IMR-90 (cell line): ENCODE data around the gene BNIP5. TPM values are rescaled to one million over a fixed set of nuclear protein-coding genes. Genes with fewer than 3 reads are reported as not detected.

Experiments used
- ATAC-seq: fragments of 200-7000 bp; cut with Tn5 transposase; 2 replicates; pipeline ENCODE4 v1.9.1; 2020; ENCODE audit warnings: low read depth, mild to moderate bottlenecking, moderate library complexity
- BruUV-seq: library from RNA; stranded (reverse); fragments of 400-500 nt; replicated peaks from 2 replicates; lab custom pipeline; 2021; lab: Mats Ljungman, UMichigan
- CTCF ChIA-PET: fragments of 300-600 bp; formaldehyde crosslinking; extraction: SDS; loops from one replicate; lab custom pipeline; 2021; ENCODE audit warnings: antibody characterized with exemption; lab: Yijun Ruan, JAX
- POLR2A ChIA-PET: fragments of 300-600 bp; sonication (Branson Sonifier 250); formaldehyde crosslinking; loops from one replicate; lab custom pipeline; 2022; ENCODE audit warnings: antibody characterized with exemption; ENCODE audit not compliant: unreplicated experiment; lab: Charles Lee
- DNase-seq: peaks from one replicate; pipeline ENCODE4 v3.0.0; 2013
- H2AFZ ChIP-seq: replicated peaks from 2 replicates; pipeline ENCODE3; 2013; ENCODE audit warnings: low read length, mild to moderate bottlenecking; ENCODE audit not compliant: poor library complexity
- H2AK5ac ChIP-seq: 2 replicates; pipeline ENCODE4 v1.6.1; 2013; ENCODE audit warnings: low read depth, low read length, inconsistent platforms
- H2AK9ac ChIP-seq: replicated peaks from 2 replicates; pipeline ENCODE3; 2013; ENCODE audit warnings: mild to moderate bottlenecking, low read depth, low read length, moderate library complexity; ENCODE audit not compliant: poor library complexity
- H2BK120ac ChIP-seq: 2 replicates; pipeline ENCODE4 v1.6.1; 2013; ENCODE audit warnings: low read depth, low read length, inconsistent platforms
- H2BK15ac ChIP-seq: 3 replicates; pipeline ENCODE4 v1.6.1; 2013; ENCODE audit warnings: low read depth, low read length, inconsistent platforms
- H2BK20ac ChIP-seq: 2 replicates; pipeline ENCODE4 v1.6.1; 2013; ENCODE audit warnings: low read depth, mild to moderate bottlenecking, inconsistent platforms, low read length, moderate library complexity
- H2BK5ac ChIP-seq: 2 replicates; pipeline ENCODE4 v1.6.1; 2013; ENCODE audit warnings: mild to moderate bottlenecking, low read depth, low read length, inconsistent platforms; ENCODE audit not compliant: poor library complexity, severe bottlenecking
- H3K14ac ChIP-seq: replicated peaks from 2 replicates; pipeline ENCODE4 v1.6.1; 2013; ENCODE audit warnings: low read depth, low read length, inconsistent platforms
- H3K18ac ChIP-seq: 2 replicates; pipeline ENCODE4 v1.6.1; 2013; ENCODE audit warnings: low read depth, low read length, control low read depth
- H3K23ac ChIP-seq: 2 replicates; pipeline ENCODE4 v1.6.1; 2013; ENCODE audit warnings: low read depth, low read length, inconsistent platforms
- H3K27ac ChIP-seq: 2 replicates; pipeline ENCODE4 v1.5.1; 2013; ENCODE audit warnings: mild to moderate bottlenecking, control low read depth, low read length; ENCODE audit not compliant: insufficient read depth
- H3K27me3 ChIP-seq: 2 replicates; pipeline ENCODE4 v1.6.1; 2013; ENCODE audit warnings: low read length; ENCODE audit not compliant: control insufficient read depth, insufficient read depth
- H3K36me3 ChIP-seq: 2 replicates; pipeline ENCODE4 v1.6.1; 2013; ENCODE audit warnings: low read length, mixed read lengths; ENCODE audit not compliant: control insufficient read depth, insufficient read depth
- H3K4ac ChIP-seq: 2 replicates; pipeline ENCODE4 v1.6.1; 2013; ENCODE audit warnings: low read depth, low read length, inconsistent platforms
- H3K4me1 ChIP-seq: 2 replicates; pipeline ENCODE4 v1.6.1; 2013; ENCODE audit warnings: low read length, mixed read lengths; ENCODE audit not compliant: control insufficient read depth, insufficient read depth
- H3K4me2 ChIP-seq: 2 replicates; pipeline ENCODE4 v1.6.1; 2013; ENCODE audit warnings: low read depth, mild to moderate bottlenecking, control low read depth, low read length, moderate library complexity
- H3K4me3 ChIP-seq: 2 replicates; pipeline ENCODE4 v1.5.1; 2013; ENCODE audit warnings: low read depth, mild to moderate bottlenecking, control low read depth, low read length, moderate library complexity; ENCODE audit not compliant: insufficient read depth
- H3K56ac ChIP-seq: 2 replicates; pipeline ENCODE4 v1.6.1; 2013; ENCODE audit warnings: low read length, inconsistent platforms; ENCODE audit not compliant: insufficient read depth; ENCODE audit errors: extremely low read depth
- H3K79me1 ChIP-seq, 2 experiments: 2 replicates each; pipeline ENCODE4 v1.6.1; 2013; ENCODE audit warnings: low read length in 2 of 2, inconsistent platforms in 1 of 2, low read depth in 1 of 2
- H3K9ac ChIP-seq: 2 replicates; pipeline ENCODE4 v1.6.1; 2013; ENCODE audit warnings: low read depth, low read length, control low read depth
- H3K9me1 ChIP-seq: 2 replicates; pipeline ENCODE4 v1.6.1; 2013; ENCODE audit warnings: low read length, inconsistent platforms; ENCODE audit not compliant: insufficient read depth
- H3K9me3 ChIP-seq: 2 replicates; pipeline ENCODE4 v1.6.1; 2013; ENCODE audit warnings: low read length; ENCODE audit not compliant: control insufficient read depth, insufficient read depth
- H4K20me1 ChIP-seq: 2 replicates; pipeline ENCODE4 v1.6.1; 2013; ENCODE audit warnings: low read length, inconsistent platforms; ENCODE audit not compliant: insufficient read depth
- H4K5ac ChIP-seq: 2 replicates; pipeline ENCODE4 v1.6.1; 2013; ENCODE audit warnings: mild to moderate bottlenecking, low read depth, low read length, control low read depth
- H4K8ac ChIP-seq, 2 experiments: 2 replicates each; pipeline ENCODE4 v1.6.1; 2013; ENCODE audit warnings: low read depth in 2 of 2, low read length in 2 of 2, control low read depth in 1 of 2, inconsistent platforms in 1 of 2
- H4K91ac ChIP-seq: 2 replicates; pipeline ENCODE4 v1.6.1; 2013; ENCODE audit warnings: low read depth, low read length, inconsistent platforms; ENCODE audit not compliant: insufficient read depth
- BHLHE40 ChIP-seq: fragments of 150-350 bp; IDR thresholded peaks from 2 replicates; pipeline ENCODE4 v1.6.1; 2016; ENCODE audit warnings: mild to moderate bottlenecking, low read depth, low read length
- CEBPB ChIP-seq: IDR thresholded peaks from 2 replicates; pipeline ENCODE4 v1.6.1; 2012; ENCODE audit warnings: low read depth, low read length, improper control_type of control experiment
- CHD1 ChIP-seq: IDR thresholded peaks from 2 replicates; pipeline ENCODE4 v1.6.1; 2012; ENCODE audit warnings: low read depth, low read length, improper control_type of control experiment
- FOS ChIP-seq: fragments of 150-350 bp; IDR thresholded peaks from 2 replicates; pipeline ENCODE4 v1.6.1; 2016; ENCODE audit warnings: low read depth, low read length
- MAZ ChIP-seq: IDR thresholded peaks from 2 replicates; pipeline ENCODE4 v1.6.1; 2012; ENCODE audit warnings: low read depth, mild to moderate bottlenecking, low read length, improper control_type of control experiment, moderate library complexity, borderline replicate concordance
- MXI1 ChIP-seq: IDR thresholded peaks from 2 replicates; pipeline ENCODE4 v1.6.1; 2012; ENCODE audit warnings: low read depth, mild to moderate bottlenecking, low read length, moderate library complexity, borderline replicate concordance
- RAD21 ChIP-seq: IDR thresholded peaks from 2 replicates; pipeline ENCODE4 v1.6.1; 2012; ENCODE audit warnings: low read length, improper control_type of control experiment
- RCOR1 ChIP-seq: IDR thresholded peaks from 2 replicates; pipeline ENCODE4 v1.6.1; 2012; ENCODE audit warnings: mild to moderate bottlenecking, low read length, improper control_type of control experiment; ENCODE audit not compliant: insufficient replicate concordance
- SMC3 ChIP-seq: fragments of 150-350 bp; IDR thresholded peaks from 2 replicates; pipeline ENCODE4 v1.6.1; 2016; ENCODE audit warnings: low read depth, mild to moderate bottlenecking, antibody characterized with exemption, low read length, moderate library complexity
- WGBS, 2 experiments: methylation state at CpG; one replicate each; pipeline versions ENCODE4 v1.1.5 to v1.1.7; 2013; ENCODE audit warnings: missing lambda C conversion rate in 2 of 2; ENCODE audit not compliant: insufficient read length in 1 of 2; ENCODE audit errors: extremely low coverage in 2 of 2; 5-methylcytosine and 5-hydroxymethylcytosine counted together
- dilution Hi-C: fragments of 300-500 bp; cut with HindIII; formaldehyde crosslinking; loops from one replicate; pipeline ENCODE4 v1.14.3; 2018; ENCODE audit warnings: low sequenced_read_pairs; ENCODE audit not compliant: unreplicated experiment
- in situ Hi-C: fragments of 300-500 bp; cut with MboI; formaldehyde crosslinking; loops from 3 replicates; pipeline ENCODE4 v1.14.3; 2019; ENCODE audit warnings: low sequenced_read_pairs, inconsistent platforms, mixed read lengths
- intact Hi-C: fragments of 100-400 bp; cut with micrococcal nuclease; formaldehyde crosslinking; loops from 2 replicates; pipeline ENCODE4 v1.10.0; 2022
- polyA plus RNA-seq, 3 experiments: library from polyadenylated mRNA; depleted of rRNA; stranded (reverse); fragments of >200 nt; gene quantifications; 2 replicates each; pipeline ENCODE4 v1.2.3, GENCODE V29; 2012; ENCODE audit warnings: low replicate concordance in 1 of 3
- total RNA-seq: library from RNA; depleted of rRNA; stranded (reverse); fragments of >200 nt; gene quantifications from 2 replicates; pipeline ENCODE4 v1.2.3, GENCODE V29; 2012
- TF ChIP-seq, protein P1 (sequence below): fragments of 150-350 bp; IDR thresholded peaks from 2 replicates; pipeline ENCODE4 v1.6.1; 2016; ENCODE audit warnings: low read depth, mild to moderate bottlenecking, low read length, moderate library complexity, borderline replicate concordance
- TF ChIP-seq, protein P2 (sequence below): conservative IDR thresholded peaks from 2 replicates; pipeline ENCODE4 v1.5.1; 2012; ENCODE audit warnings: mild to moderate bottlenecking, low read depth, low read length, improper control_type of control experiment
- TF ChIP-seq, protein P3 (sequence below): fragments of 150-350 bp; IDR thresholded peaks from 2 replicates; pipeline ENCODE4 v1.6.1; 2017; ENCODE audit warnings: mild to moderate bottlenecking, antibody characterized with exemption, low read length, low read depth

The BNIP5 gene
- total and polyA plus RNA-seq, 2 of the 4 experiments (the other 2 are of a cell fraction): not detected

DNA sequence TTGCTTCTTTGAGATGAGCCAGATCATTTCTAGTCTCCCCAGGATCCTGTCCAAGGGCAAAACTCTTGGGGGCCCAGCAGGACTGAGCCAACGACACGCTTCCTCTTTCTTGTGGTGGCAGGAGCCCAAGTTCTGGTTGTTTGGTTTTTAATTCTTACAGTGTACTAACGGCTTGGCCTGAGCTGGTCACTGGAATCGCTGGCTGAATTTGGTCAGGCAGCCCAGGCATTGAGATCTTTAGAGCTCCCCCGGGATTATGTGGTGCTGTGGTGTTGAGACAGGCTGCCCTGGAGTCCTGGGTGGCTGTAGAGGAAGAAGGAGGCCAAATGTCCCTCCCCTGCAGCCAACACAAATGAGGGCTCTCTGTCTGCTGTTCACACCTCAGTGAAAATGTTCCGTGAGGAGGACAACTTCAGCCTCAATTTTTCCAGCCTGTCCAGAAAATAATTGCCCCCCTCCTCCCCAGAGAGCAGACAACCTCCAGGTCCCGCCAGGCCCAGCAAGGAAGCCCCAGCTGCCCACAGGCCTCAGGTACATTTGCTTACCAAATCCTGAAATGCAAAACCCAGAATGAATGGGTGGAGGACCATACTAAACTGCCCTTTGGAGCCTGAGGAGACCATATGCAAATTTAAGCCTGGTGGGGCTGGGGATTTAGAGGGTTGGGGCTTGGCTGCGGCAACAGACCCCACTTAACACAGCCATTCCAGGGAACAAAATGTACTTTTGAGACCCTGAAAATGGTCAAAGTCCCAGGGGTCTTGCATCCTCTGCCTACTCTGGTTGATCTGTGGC is 23.6 kb downstream of the BNIP5 start (continued):
- no peak for TF ChIP-seq MAZ
- no peak for TF ChIP-seq RAD21

DNA sequence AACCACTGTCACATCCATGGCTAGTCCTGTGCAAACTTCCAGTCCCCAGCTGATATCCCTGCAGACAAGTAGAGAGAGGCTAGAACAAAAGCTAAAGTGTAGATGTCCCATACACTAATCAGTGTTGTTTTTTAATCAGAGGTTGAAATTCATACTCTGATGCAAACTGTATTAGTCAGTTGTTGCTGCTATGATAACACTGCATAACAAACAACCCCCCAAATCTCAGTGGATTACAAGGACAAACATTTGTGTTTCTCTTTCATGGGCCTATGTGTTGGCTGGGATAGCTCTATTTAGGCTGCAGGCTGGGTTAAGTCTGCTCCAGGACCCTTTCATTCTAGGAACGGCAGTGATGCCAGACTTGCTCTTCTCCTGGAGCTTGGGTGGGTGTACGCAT is 26.8 kb downstream of the BNIP5 start:
- ChIA-PET POLR2A (no interaction called here), CTCF (no interaction called here)
- Histone ChIP-seq H2BK120ac (no peak overlapping the region), H3K4me2 (no peak overlapping the region), H3K23ac (no peak overlapping the region), H4K20me1 (no peaks in the 10 kb centered on the region; the same call in 1 of the 2 replicates), H4K8ac (no peak overlapping the region), H3K4me3 (no peak overlapping the region), H3K14ac (no peak overlapping the region), H2BK5ac (no peak overlapping the region), H3K79me1 (no peaks in the 10 kb centered on the region), H3K9me1 (no peaks in the 10 kb centered on the region), H4K91ac (no peak overlapping the region), H2AK5ac (no peak overlapping the region), H3K36me3 (no peaks in the 10 kb centered on the region), H3K9ac (no peak overlapping the region), H3K4ac (no peak overlapping the region), H3K9me3 (peaks cover 3% of the 10 kb centered on the region), H2AK9ac (no peak overlapping the region), H2AFZ (no peak overlapping the region), H2BK15ac (no peak overlapping the region), H3K4me1 (no peaks in the 10 kb centered on the region), H3K27me3 (peaks cover 62% of the 10 kb centered on the region), H2BK20ac (no peak overlapping the region), H4K5ac (no peak overlapping the region), H3K18ac (no peak overlapping the region), H3K27ac (no peak overlapping the region), H3K56ac (no peak overlapping the region)
- BruUV-seq: no TSS peak
- dilution Hi-C loops: no loop called here
- intact Hi-C loops: no loop called here
- TF ChIP-seq RCOR1 (no peak), FOS (no peak), RAD21 (no peak), SMC3 (no peak), BHLHE40 (no peak), MXI1 (no peak), CEBPB (no peak), CHD1 (no peak)
- TF ChIP-seq, protein P1, sequence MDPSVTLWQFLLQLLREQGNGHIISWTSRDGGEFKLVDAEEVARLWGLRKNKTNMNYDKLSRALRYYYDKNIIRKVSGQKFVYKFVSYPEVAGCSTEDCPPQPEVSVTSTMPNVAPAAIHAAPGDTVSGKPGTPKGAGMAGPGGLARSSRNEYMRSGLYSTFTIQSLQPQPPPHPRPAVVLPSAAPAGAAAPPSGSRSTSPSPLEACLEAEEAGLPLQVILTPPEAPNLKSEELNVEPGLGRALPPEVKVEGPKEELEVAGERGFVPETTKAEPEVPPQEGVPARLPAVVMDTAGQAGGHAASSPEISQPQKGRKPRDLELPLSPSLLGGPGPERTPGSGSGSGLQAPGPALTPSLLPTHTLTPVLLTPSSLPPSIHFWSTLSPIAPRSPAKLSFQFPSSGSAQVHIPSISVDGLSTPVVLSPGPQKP: no peak
- TF ChIP-seq, protein P2, sequence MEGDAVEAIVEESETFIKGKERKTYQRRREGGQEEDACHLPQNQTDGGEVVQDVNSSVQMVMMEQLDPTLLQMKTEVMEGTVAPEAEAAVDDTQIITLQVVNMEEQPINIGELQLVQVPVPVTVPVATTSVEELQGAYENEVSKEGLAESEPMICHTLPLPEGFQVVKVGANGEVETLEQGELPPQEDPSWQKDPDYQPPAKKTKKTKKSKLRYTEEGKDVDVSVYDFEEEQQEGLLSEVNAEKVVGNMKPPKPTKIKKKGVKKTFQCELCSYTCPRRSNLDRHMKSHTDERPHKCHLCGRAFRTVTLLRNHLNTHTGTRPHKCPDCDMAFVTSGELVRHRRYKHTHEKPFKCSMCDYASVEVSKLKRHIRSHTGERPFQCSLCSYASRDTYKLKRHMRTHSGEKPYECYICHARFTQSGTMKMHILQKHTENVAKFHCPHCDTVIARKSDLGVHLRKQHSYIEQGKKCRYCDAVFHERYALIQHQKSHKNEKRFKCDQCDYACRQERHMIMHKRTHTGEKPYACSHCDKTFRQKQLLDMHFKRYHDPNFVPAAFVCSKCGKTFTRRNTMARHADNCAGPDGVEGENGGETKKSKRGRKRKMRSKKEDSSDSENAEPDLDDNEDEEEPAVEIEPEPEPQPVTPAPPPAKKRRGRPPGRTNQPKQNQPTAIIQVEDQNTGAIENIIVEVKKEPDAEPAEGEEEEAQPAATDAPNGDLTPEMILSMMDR: no peak
- TF ChIP-seq, protein P3, sequence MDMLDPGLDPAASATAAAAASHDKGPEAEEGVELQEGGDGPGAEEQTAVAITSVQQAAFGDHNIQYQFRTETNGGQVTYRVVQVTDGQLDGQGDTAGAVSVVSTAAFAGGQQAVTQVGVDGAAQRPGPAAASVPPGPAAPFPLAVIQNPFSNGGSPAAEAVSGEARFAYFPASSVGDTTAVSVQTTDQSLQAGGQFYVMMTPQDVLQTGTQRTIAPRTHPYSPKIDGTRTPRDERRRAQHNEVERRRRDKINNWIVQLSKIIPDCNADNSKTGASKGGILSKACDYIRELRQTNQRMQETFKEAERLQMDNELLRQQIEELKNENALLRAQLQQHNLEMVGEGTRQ: no peak
- no peak for ATAC-seq
- in situ Hi-C loops: no loop called here
- DNase-seq: no peak
- WGBS, 2 experiments: no CpG with 5 or more reads among the region's 2 CpGs
